ENCODE results near the gene MYBPC1. TPM values are rescaled to one million over a fixed set of nuclear protein-coding genes. Genes with fewer than 3 reads are reported as not detected.
A peak's percentile ranks its signal among the peaks of the same experiment; 100 is the strongest.

The MYBPC1 gene
- total RNA-seq, 2 donors from 2014 or later: 0.49 to 1.5 TPM

- H3K4me1 ChIP-seq (ENCODE audit: control insufficient read depth in 1 of 2, low read depth in 2 of 2): peaks cover 9 to 47% of the 10 kb centered on the region in 2 donors
- peak overlapping the region; percentile 85 for H3K4me3 ChIP-seq
- ATAC-seq (ENCODE audit: insufficient number of reproducible peaks, low FRiP score, low read depth) (peak; percentile 30), DNase-seq (ENCODE audit: low spot score) (no peak)
- no peaks in the 10 kb centered on the region for H3K9me3 ChIP-seq
- H3K27ac ChIP-seq: peak overlapping the region; percentile 82 to 86
- no peak for TF ChIP-seq CTCF (IDR thresholded peaks at IDR 0.05)
- no peaks in the 10 kb centered on the region for H3K36me3 ChIP-seq
- no peaks in the 10 kb centered on the region for H3K27me3 ChIP-seq (replicated peaks; ENCODE audit: insufficient read depth)
These were observed 103.4 kb downstream of the MYBPC1 start for GRCh38 chr12:101697930-101698799.

- DNase-seq (ENCODE audit: low spot score) (no peak), ATAC-seq (ENCODE audit: insufficient number of reproducible peaks, low FRiP score, low read depth) (no peak)
- peak overlapping the region; percentile 82 to 86 for H3K27ac ChIP-seq
- no peaks in the 10 kb centered on the region for H3K27me3 ChIP-seq (replicated peaks; ENCODE audit: insufficient read depth)
- H3K9me3 ChIP-seq: no peaks in the 10 kb centered on the region
- H3K36me3 ChIP-seq: no peaks in the 10 kb centered on the region
- no peak for TF ChIP-seq CTCF (IDR thresholded peaks at IDR 0.05)
- H3K4me1 ChIP-seq (ENCODE audit: control insufficient read depth in 1 of 2, low read depth in 2 of 2): peaks cover 9 to 47% of the 10 kb centered on the region in 2 donors
- peak overlapping the region; percentile 85 for H3K4me3 ChIP-seq
These were observed 104.1 kb downstream of the MYBPC1 start for GRCh38 chr12:101698800-101699347.

GRCh38 chr12:101700299-101700820 lies 105.6 kb downstream of the MYBPC1 start:
- no peak for TF ChIP-seq CTCF (IDR thresholded peaks at IDR 0.05)
- Histone ChIP-seq H3K27ac (no peak overlapping the region), H3K4me3 (no peak overlapping the region)

GRCh38 chr12:101703487-101703886 lies 108.7 kb downstream of the MYBPC1 start:
- TF ChIP-seq CTCF (IDR thresholded peaks at IDR 0.05): no peak
- Histone ChIP-seq H3K4me3 (no peak overlapping the region), H3K4me1 (ENCODE audit: control insufficient read depth in 1 of 2, low read depth in 2 of 2) (peaks cover 9 to 32% of the 10 kb centered on the region in 2 donors), H3K27ac (no peak overlapping the region), H3K36me3 (no peaks in the 10 kb centered on the region), H3K9me3 (no peaks in the 10 kb centered on the region), H3K27me3 (replicated peaks; ENCODE audit: insufficient read depth) (no peaks in the 10 kb centered on the region)
- DNase-seq (ENCODE audit: low spot score) (no peak), ATAC-seq (ENCODE audit: insufficient number of reproducible peaks, low FRiP score, low read depth) (no peak)

More at GRCh38 chr12:101700299-101700820, 105.6 kb downstream of the MYBPC1 start:
- H3K4me1 ChIP-seq (ENCODE audit: control insufficient read depth in 1 of 2, low read depth in 2 of 2): peaks cover 9 to 47% of the 10 kb centered on the region in 2 donors
- no peaks in the 10 kb centered on the region for H3K27me3 ChIP-seq (replicated peaks; ENCODE audit: insufficient read depth)
- no peaks in the 10 kb centered on the region for H3K9me3 ChIP-seq
- no peak for DNase-seq (ENCODE audit: low spot score)
- no peak for ATAC-seq (ENCODE audit: insufficient number of reproducible peaks, low FRiP score, low read depth)
- no peaks in the 10 kb centered on the region for H3K36me3 ChIP-seq

- DNase-seq (ENCODE audit: low spot score) (no peak), ATAC-seq (ENCODE audit: insufficient number of reproducible peaks, low FRiP score, low read depth) (no peak)
- Histone ChIP-seq H3K27ac (no peak overlapping the region), H3K27me3 (replicated peaks; ENCODE audit: insufficient read depth) (no peaks in the 10 kb centered on the region), H3K4me3 (no peak overlapping the region), H3K4me1 (ENCODE audit: control insufficient read depth in 1 of 2, low read depth in 2 of 2) (peaks cover 3 to 5% of the 10 kb centered on the region in 2 donors), H3K9me3 (no peaks in the 10 kb centered on the region), H3K36me3 (no peaks in the 10 kb centered on the region)
- TF ChIP-seq CTCF (IDR thresholded peaks at IDR 0.05): no peak
These were observed 111.6 kb downstream of the MYBPC1 start for GRCh38 chr12:101706403-101706802.
